Activated CD8-positive, alpha-beta memory T cell treated with anti-CD3 and anti-CD28 coated beads for 36 hours (primary cell): Measurements from ENCODE around the gene DOCK9. TPM values are rescaled to one million over a fixed set of nuclear protein-coding genes. Genes with fewer than 3 reads are reported as not detected.

Experiments
- CTCF ChIA-PET: fragments of 350-600 bp; sonication (Branson Sonifier 250); formaldehyde crosslinking; loops from one replicate; lab custom pipeline; 2021; ENCODE audit warnings: antibody characterized with exemption; lab: Charles Lee
- POLR2A ChIA-PET: fragments of 350-600 bp; sonication (Branson Sonifier 250); formaldehyde crosslinking; loops from one replicate; lab custom pipeline; 2021; ENCODE audit warnings: antibody characterized with exemption; lab: Charles Lee
- total RNA-seq, 2 experiments: library from RNA; stranded (reverse); gene quantifications; one replicate each; pipeline ENCODE4 v1.2.3, GENCODE V29; 2021

Gene DOCK9
- total RNA-seq, 2 experiments from 2014 or later = 33.0 to 38.6 TPM

- POLR2A ChIA-PET = no interaction called here
These were observed 43.6 kb downstream of the DOCK9 start for GRCh38 chr13:98934243-98934642.

GRCh38 chr13:98930151-98930591 lies 47.7 kb downstream of the DOCK9 start:
- CTCF ChIA-PET = no interaction called here
- POLR2A ChIA-PET = no interaction called here

More at GRCh38 chr13:98934243-98934642, 43.6 kb downstream of the DOCK9 start:
- CTCF ChIA-PET = no interaction called here

GRCh38 chr13:98927951-98928927 lies 49.6 kb downstream of the DOCK9 start:
- CTCF ChIA-PET = no interaction called here
- POLR2A ChIA-PET = no interaction called here

GRCh38 chr13:98925949-98926348 lies 51.9 kb downstream of the DOCK9 start:
- ChIA-PET CTCF (interaction anchor here (1.4 kb wide), 1 partner anchor 97 kb away, joined by 3 read pairs; no protein-coding TSS in a partner anchor), POLR2A (interaction anchor here (0.5 kb wide), 1 partner anchor 162 kb away, joined by 3 read pairs; no protein-coding TSS in a partner anchor)

GRCh38 chr13:98923641-98924397 lies 54.0 kb downstream of the DOCK9 start:
- POLR2A ChIA-PET = no interaction called here
- CTCF ChIA-PET = no interaction called here

GRCh38 chr13:98922306-98922705 lies 55.6 kb downstream of the DOCK9 start:
- CTCF ChIA-PET = no interaction called here
- POLR2A ChIA-PET = no interaction called here

- ChIA-PET POLR2A (no interaction called here), CTCF (no interaction called here)
These were observed 56.1 kb downstream of the DOCK9 start for GRCh38 chr13:98921786-98922185.

GRCh38 chr13:98921015-98921580 lies 56.8 kb downstream of the DOCK9 start:
- ChIA-PET POLR2A (no interaction called here), CTCF (no interaction called here)

GRCh38 chr13:98919566-98919965 lies 58.3 kb downstream of the DOCK9 start:
- ChIA-PET CTCF (no interaction called here), POLR2A (no interaction called here)

GRCh38 chr13:98918771-98919170 lies 59.1 kb downstream of the DOCK9 start:
- POLR2A ChIA-PET = interaction anchor here (0.7 kb wide), 1 partner anchor 94 kb away, joined by 3 read pairs; no protein-coding TSS in a partner anchor
- CTCF ChIA-PET = no interaction called here

- POLR2A ChIA-PET = no interaction called here
- CTCF ChIA-PET = no interaction called here
These were observed 60.7 kb downstream of the DOCK9 start for GRCh38 chr13:98917116-98917515.

GRCh38 chr13:98916403-98916802 lies 61.5 kb downstream of the DOCK9 start:
- ChIA-PET CTCF (no interaction called here), POLR2A (no interaction called here)

- ChIA-PET POLR2A (no interaction called here), CTCF (no interaction called here)
These were observed 61.9 kb downstream of the DOCK9 start for GRCh38 chr13:98915981-98916380.

GRCh38 chr13:98915563-98915962 lies 62.3 kb downstream of the DOCK9 start:
- POLR2A ChIA-PET = no interaction called here
- CTCF ChIA-PET = no interaction called here

GRCh38 chr13:98913741-98914140 lies 64.1 kb downstream of the DOCK9 start:
- CTCF ChIA-PET = no interaction called here
- POLR2A ChIA-PET = no interaction called here

GRCh38 chr13:98912846-98913245 lies 65.0 kb downstream of the DOCK9 start:
- ChIA-PET POLR2A (no interaction called here), CTCF (no interaction called here)

GRCh38 chr13:98910501-98910951 lies 67.3 kb downstream of the DOCK9 start:
- CTCF ChIA-PET = no interaction called here
- POLR2A ChIA-PET = interaction anchor here (0.6 to 1.0 kb wide), 2 partner anchors 88 to 141 kb away, joined by 3 read pairs; no protein-coding TSS in a partner anchor

- POLR2A ChIA-PET = no interaction called here
- CTCF ChIA-PET = no interaction called here
These were observed 68.8 kb downstream of the DOCK9 start for GRCh38 chr13:98909016-98909415.

- ChIA-PET CTCF (no interaction called here), POLR2A (no interaction called here)
These were observed 70.9 kb downstream of the DOCK9 start for GRCh38 chr13:98906746-98907502.
